Heart right ventricle (tissue), 16 donors: ENCODE measurements around the gene RGS12. TPM values are rescaled to one million over a fixed set of nuclear protein-coding genes. Genes with fewer than 3 reads are reported as not detected.

Source experiments
- ATAC-seq, 8 donors: fragments of 200-7000 bp; cut with Tn5 transposase; one replicate each; pipeline ENCODE4 v1.9.1; 2020; ENCODE audit warnings: mild to moderate bottlenecking in 8 of 8, moderate library complexity in 8 of 8, moderate number of reproducible peaks in 1 of 8
- DNase-seq, 2 donors: peaks; one replicate each; pipeline ENCODE4 v3.0.0-alpha.2; 2020
- H3K27ac ChIP-seq, 10 donors: fragments of 200-600 bp; sonication (generic) in 2 of 10; one replicate each; pipeline versions ENCODE4 v1.5.0 to v1.8.0; 2020 to 2022; ENCODE audit warnings: mild to moderate bottlenecking in 3 of 10
- H3K27me3 ChIP-seq, 7 donors: fragments of 200-600 bp; one replicate each; pipeline ENCODE4 v1.8.0; 2021 to 2022; ENCODE audit warnings: mild to moderate bottlenecking in 2 of 7
- H3K36me3 ChIP-seq, 9 donors: fragments of 200-600 bp; sonication (generic) in 1 of 9; one replicate each; pipeline versions ENCODE4 v1.5.0 to v1.8.0; 2020 to 2022; ENCODE audit warnings: mild to moderate bottlenecking in 2 of 9
- H3K4me1 ChIP-seq, 9 donors: fragments of 200-600 bp; sonication (generic) in 1 of 9; one replicate each; pipeline versions ENCODE4 v1.5.0 to v1.8.0; 2020 to 2022; ENCODE audit warnings: mild to moderate bottlenecking in 4 of 9
- H3K4me3 ChIP-seq, 10 donors: fragments of 200-600 bp; sonication (generic) in 2 of 10; one replicate each; pipeline versions ENCODE4 v1.5.0 to v1.8.0; 2020 to 2022; ENCODE audit warnings: mild to moderate bottlenecking in 7 of 10, moderate library complexity in 2 of 10
- H3K9me3 ChIP-seq, 11 donors: fragments of 200-600 bp in 10 of 11; sonication (generic) in 2 of 11; one replicate each; pipeline versions ENCODE4 v1.5.0 to v1.8.0; 2013 to 2022; ENCODE audit warnings: mild to moderate bottlenecking in 2 of 11, control low read depth in 1 of 11, moderate library complexity in 1 of 11
- CTCF ChIP-seq, 9 donors: fragments of 200-600 bp; sonication (generic) in 2 of 9; IDR thresholded peaks; one replicate each; pipeline versions ENCODE4 v1.5.0 to v1.8.0; 2021 to 2022; ENCODE audit warnings: antibody characterized with exemption in 9 of 9, mild to moderate bottlenecking in 5 of 9, moderate library complexity in 1 of 9
- WGBS, 2 donors: extraction: QIAGEN DNeasy Blood & Tissue Kit; methylation state at CpG; one replicate each; pipeline ENCODE4 v1.1.7; 2013; ENCODE audit warnings: inconsistent platforms in 1 of 2; 5-methylcytosine and 5-hydroxymethylcytosine counted together
- intact Hi-C, 10 donors: fragments of 100-400 bp; cut with DNase I; formaldehyde crosslinking; loops; one replicate each; pipeline versions ENCODE4 v1.11.1 to v1.14.2; 2022
- polyA plus RNA-seq, 2 donors: library from polyadenylated mRNA; stranded (reverse); fragments of 200-250 nt; gene quantifications; one replicate each; pipeline ENCODE4 v1.2.3, GENCODE V29; 2013
- total RNA-seq, 10 donors: library from RNA; stranded (reverse); fragmentation: NEBNext Ultra II Directional in 3 of 10; extraction: Animal tissue kit (Norgen Biotek cat#: 25700) in 3 of 10; gene quantifications; one replicate each; pipeline versions ENCODE4 v1.2.1 to v1.2.4, GENCODE V29; 2021 to 2023
- donor health status: Arrhythmogenic right ventricular cardiomyopathy.
- donor health status: ischemic (EF 13 %, LVEDD 7.1; RV severe dilation, severe dysfunction).
- donor health status: healthy with polysubstance abuse.
- donor health status: DM: no; HTN: yes; CAD: no.
- donor health status: DM: no; HTN: no; CAD: no.
- donor health status: ischemic (EF 25% LVEDD 6.9; RV normal size, moderate dysfunction).
- donor health status: ischemic (EF 25% LVEDD 5.7; RV mildly dilated, moderate dysfunction).
- donor health status: healthy.
- donor health status: DM: yes; HTN: yes; CAD: no.
- donor health status: Ischemic cardiomyopathy.
- donor health status: ischemic (EF 35%, LVEDD 5.7; RV mildly dilated, moderate dysfunction).
- donor health status: nonischemic (EF 11% LVEDD 7.7; RV severe dilation, severe dysfunction).
- donor health status: DM: yes; HTN: yes; CAD: no.
- donor health status: PGD.
- donor health status: ischemic (EF 29% LVEDD 5.4; RV normal size, mild dysfunction).
- donor health status: nonischemic (EF 23%, LVEDD 6.1; RV moderate dilation, normal function).

RGS12 gene
- total and polyA plus RNA-seq, 12 donors: 9.7 to 24.4 (median 13.1) TPM

DNA sequence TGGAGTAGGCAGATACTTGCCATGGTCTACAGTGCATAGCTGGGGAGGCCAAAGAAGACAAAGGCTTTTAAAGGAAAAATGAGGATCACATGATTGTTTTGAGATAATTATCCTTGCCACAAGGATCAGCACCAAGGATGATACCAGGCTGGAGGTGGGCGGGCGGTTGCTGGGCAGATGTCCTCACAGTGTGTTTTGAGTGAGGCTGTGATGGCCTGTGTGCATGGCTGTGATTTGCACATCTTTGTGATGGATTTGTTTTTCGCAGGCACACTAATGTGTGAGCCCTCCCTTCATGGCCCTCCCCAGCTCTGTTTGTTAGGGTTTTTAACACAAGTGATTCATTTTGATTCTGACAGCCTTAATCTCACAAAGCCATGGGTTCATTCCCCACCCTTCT is 46.8 kb downstream of the RGS12 start:
- no peak for TF ChIP-seq CTCF (IDR thresholded peaks at IDR 0.05)
- no peak for DNase-seq
- Histone ChIP-seq H3K4me3 (no peak overlapping the region), H3K27ac (no peak overlapping the region), H3K27me3 (no peaks in the 10 kb centered on the region), H3K4me1 (peaks cover 0 to 28% (median 10%) of the 10 kb centered on the region in 9 donors), H3K9me3 (no peaks in the 10 kb centered on the region), H3K36me3 (peaks cover 0 to 14% (median 0%) of the 10 kb centered on the region in 9 donors)
- WGBS, 2 donors: 92 to 96% methylated on average over 3 of the region's 3 CpGs
- ATAC-seq: no peak
- intact Hi-C loops: loop anchor here in 2 of 10 donors (10.0 kb wide), 2 partner anchors 145 to 225 kb away; no protein-coding TSS in a partner anchor

DNA sequence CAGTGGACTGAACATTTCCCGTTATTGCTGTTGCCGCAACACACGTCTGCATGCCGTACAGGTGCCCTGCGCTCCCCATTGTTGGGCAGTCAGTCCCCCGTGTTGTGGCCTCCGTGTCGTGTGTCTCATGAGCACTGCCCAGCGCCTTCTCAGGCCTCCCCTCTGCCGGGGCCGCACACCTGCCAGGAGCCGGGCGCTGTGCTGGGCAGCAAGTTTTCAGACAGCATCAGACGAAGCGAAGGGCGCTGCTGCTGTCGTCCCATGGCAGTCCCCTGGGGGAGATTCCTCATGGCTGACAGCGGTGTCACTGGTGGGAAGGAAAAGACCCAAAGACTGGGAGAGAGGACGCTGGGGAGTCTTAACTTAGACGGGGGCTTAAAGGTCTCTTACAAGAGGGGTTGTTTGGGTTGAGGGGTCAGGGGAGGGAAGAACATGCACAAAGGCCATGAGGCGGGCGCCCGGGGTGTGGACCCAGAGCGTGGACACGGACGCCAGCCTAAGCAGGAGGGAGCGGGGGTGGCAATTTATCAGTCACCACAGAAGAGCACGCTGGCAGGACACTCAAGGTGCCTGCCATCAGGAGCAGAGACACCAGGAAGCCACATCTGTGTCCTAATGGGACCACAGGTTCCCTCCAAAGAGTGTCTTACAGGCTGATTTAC is 47.3 kb downstream of the RGS12 start:
- Histone ChIP-seq H3K4me3 (no peak overlapping the region), H3K27ac (no peak overlapping the region), H3K9me3 (no peaks in the 10 kb centered on the region), H3K27me3 (no peaks in the 10 kb centered on the region), H3K36me3 (peaks cover 0 to 14% (median 0%) of the 10 kb centered on the region in 9 donors), H3K4me1 (peaks cover 0 to 22% (median 9%) of the 10 kb centered on the region in 9 donors)
- WGBS, 2 donors: 94% methylated on average over 28 of the region's 28 CpGs
- intact Hi-C loops: loop anchor here in 2 of 10 donors (5.0 to 10.0 kb wide), 2 partner anchors 145 to 233 kb away; no protein-coding TSS in a partner anchor
- ATAC-seq: peak in 2 of 8 donors; percentile 13 to 17
- no peak for TF ChIP-seq CTCF (IDR thresholded peaks at IDR 0.05)
- DNase-seq: no peak

DNA sequence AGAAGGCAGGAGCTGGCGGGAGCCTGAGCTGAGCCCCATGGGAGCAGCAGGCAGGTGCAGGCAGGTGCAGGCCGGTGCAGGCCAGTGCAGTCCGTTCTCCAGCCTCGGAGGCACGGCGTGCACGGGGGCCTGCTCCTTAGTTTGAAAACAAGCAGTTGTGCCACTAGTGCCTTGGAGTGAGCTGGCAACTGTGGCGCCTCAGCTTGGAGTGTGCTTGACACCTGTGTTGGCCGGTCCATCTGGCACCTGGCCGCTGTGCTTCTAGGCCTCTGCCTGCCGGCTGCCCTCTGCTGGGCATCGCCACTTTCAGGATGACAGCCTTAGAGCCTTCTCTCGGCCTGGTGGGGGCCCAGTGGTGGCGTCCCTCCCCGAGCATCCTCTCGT is 47.9 kb downstream of the RGS12 start:
- DNase-seq (no peak), ATAC-seq (peak in 6 of 8 donors; percentile 15 to 60 (median 48))
- H3K4me3 ChIP-seq: no peak overlapping the region
- H3K27ac ChIP-seq: no peak overlapping the region
- H3K36me3 ChIP-seq: peaks cover 0 to 14% (median 0%) of the 10 kb centered on the region in 9 donors
- 87 to 93% methylated on average over 16 of the region's 16 CpGs for WGBS, 2 donors
- TF ChIP-seq CTCF (IDR thresholded peaks at IDR 0.05): peak in 6 of 9 donors; percentile 13 to 34 (median 24)
- intact Hi-C loops: loop anchor here in 2 of 10 donors (5.0 to 10.0 kb wide), 2 partner anchors 146 to 233 kb away; no protein-coding TSS in a partner anchor
- no peaks in the 10 kb centered on the region for H3K9me3 ChIP-seq
- H3K27me3 ChIP-seq: no peaks in the 10 kb centered on the region
- peaks cover 0 to 19% (median 5%) of the 10 kb centered on the region in 9 donors for H3K4me1 ChIP-seq

DNA sequence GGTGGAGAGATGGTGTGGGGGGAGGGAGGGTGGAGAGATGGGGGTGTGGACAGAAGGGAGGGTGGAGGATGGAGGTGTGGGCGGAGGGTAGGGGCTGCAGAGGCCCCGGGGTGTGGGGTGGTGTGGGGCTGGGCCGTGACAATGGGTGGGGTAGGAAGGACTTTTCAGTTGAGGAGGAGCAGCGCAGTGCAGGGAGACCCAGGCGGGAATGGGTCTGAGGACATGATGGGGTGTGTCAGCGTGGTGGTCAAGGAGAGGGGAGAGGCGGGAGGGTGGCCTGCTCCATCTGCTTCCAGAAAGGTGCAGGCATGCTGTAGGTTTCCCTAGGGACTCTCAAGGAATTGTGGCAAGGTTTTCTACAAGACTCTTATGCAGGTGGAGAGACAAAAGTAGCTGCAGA is 48.9 kb downstream of the RGS12 start:
- ATAC-seq: no peak
- DNase-seq: no peak
- Histone ChIP-seq H3K27ac (no peak overlapping the region), H3K4me1 (peaks cover 0 to 21% (median 4%) of the 10 kb centered on the region in 9 donors), H3K27me3 (no peaks in the 10 kb centered on the region), H3K36me3 (peaks cover 0 to 14% (median 0%) of the 10 kb centered on the region in 9 donors), H3K4me3 (no peak overlapping the region), H3K9me3 (no peaks in the 10 kb centered on the region)
- no peak for TF ChIP-seq CTCF (IDR thresholded peaks at IDR 0.05)
- WGBS, 2 donors: 72 to 76% methylated on average over 7 of the region's 7 CpGs
- intact Hi-C loops: loop anchor here in 2 of 10 donors (5.0 to 10.0 kb wide), 2 partner anchors 147 to 234 kb away; no protein-coding TSS in a partner anchor
